GM23338 (cell line): ENCODE data around the gene ULK2. TPM values are rescaled to one million over a fixed set of nuclear protein-coding genes. Genes with fewer than 3 reads are reported as not detected.

Experiments
- ATAC-seq: fragments of 200-7000 bp; cut with Tn5 transposase; 3 replicates; pipeline ENCODE4 v1.9.1; 2020
- DNase-seq: peaks from one replicate; pipeline ENCODE4 v3.0.0-alpha.2; 2015; ENCODE audit warnings: low spot score
- H2AFZ ChIP-seq: fragments of 200-600 bp; sonication (generic); 2 replicates; pipeline ENCODE4 v1.8.0; 2016; ENCODE audit warnings: antibody characterized with exemption, mild to moderate bottlenecking, moderate library complexity
- H3F3A ChIP-seq: fragments of 200-600 bp; sonication (generic); replicated peaks from 2 replicates; pipeline ENCODE4 v1.8.0; 2017; ENCODE audit warnings: antibody characterized with exemption, mixed run types, low read depth
- H3K27ac ChIP-seq: fragments of 200-600 bp; sonication (generic); 2 replicates; pipeline ENCODE4 v1.6.1; 2016; ENCODE audit warnings: low read depth
- H3K27me3 ChIP-seq: fragments of 200-600 bp; sonication (generic); 2 replicates; pipeline ENCODE4 v1.8.0; 2016; ENCODE audit warnings: mild to moderate bottlenecking, mixed run types, moderate library complexity; ENCODE audit not compliant: insufficient read depth
- H3K36me3 ChIP-seq: fragments of 200-600 bp; sonication (generic); 2 replicates; pipeline ENCODE4 v1.8.0; 2016; ENCODE audit warnings: mild to moderate bottlenecking; ENCODE audit not compliant: insufficient read depth
- H3K4me1 ChIP-seq: fragments of 200-600 bp; sonication (generic); 2 replicates; pipeline ENCODE4 v1.8.0; 2016; ENCODE audit warnings: mild to moderate bottlenecking, moderate library complexity; ENCODE audit not compliant: insufficient read depth
- H3K4me2 ChIP-seq: fragments of 200-600 bp; sonication (generic); 2 replicates; pipeline ENCODE4 v1.7.1; 2017; ENCODE audit warnings: mixed run types
- H3K4me3 ChIP-seq: fragments of 200-600 bp; sonication (generic); 2 replicates; pipeline ENCODE4 v1.6.1; 2016; ENCODE audit warnings: mixed run types
- H3K79me2 ChIP-seq: fragments of 200-600 bp; sonication (generic); replicated peaks from 2 replicates; pipeline ENCODE4 v1.8.0; 2017; ENCODE audit warnings: mild to moderate bottlenecking; ENCODE audit not compliant: insufficient read depth
- H3K9me2 ChIP-seq: fragments of 200-600 bp; sonication (generic); 2 replicates; pipeline ENCODE4 v1.8.0; 2017; ENCODE audit not compliant: insufficient read depth
- H4K20me1 ChIP-seq: fragments of 200-600 bp; sonication (generic); replicated peaks from 2 replicates; pipeline ENCODE4 v1.8.0; 2017; ENCODE audit warnings: mild to moderate bottlenecking; ENCODE audit not compliant: insufficient read depth
- H3K27ac Mint-ChIP-seq: 2 replicates; pipeline ENCODE4 v1.8.0; 2020; ENCODE audit warnings: inconsistent platforms, mild to moderate bottlenecking, moderate library complexity, mixed read lengths
- H3K27me3 Mint-ChIP-seq: 3 replicates; pipeline ENCODE4 v1.8.0; 2022; ENCODE audit warnings: low read depth, mild to moderate bottlenecking, moderate library complexity, mixed read lengths, inconsistent platforms; ENCODE audit not compliant: insufficient read depth, poor library complexity
- H3K36me3 Mint-ChIP-seq: 3 replicates; pipeline ENCODE4 v1.8.0; 2021; ENCODE audit warnings: low read depth, mild to moderate bottlenecking, inconsistent platforms, moderate library complexity, mixed read lengths
- H3K4me1 Mint-ChIP-seq: 3 replicates; pipeline ENCODE4 v1.8.0; 2020; ENCODE audit warnings: mild to moderate bottlenecking, inconsistent platforms, mixed read lengths
- H3K4me3 Mint-ChIP-seq: 3 replicates; pipeline ENCODE4 v1.8.0; 2021; ENCODE audit warnings: moderate library complexity, mild to moderate bottlenecking, inconsistent platforms, mixed read lengths
- H3K9me3 Mint-ChIP-seq: 3 replicates; pipeline ENCODE4 v1.8.0; 2020; ENCODE audit warnings: moderate library complexity, mild to moderate bottlenecking, inconsistent platforms, mixed read lengths
- CREB1 ChIP-seq: fragments of 250-450 bp; sonication (Bioruptor Pico); IDR thresholded peaks from 2 replicates; pipeline ENCODE4 v1.5.0; 2020; ENCODE audit warnings: low read depth, mild to moderate bottlenecking, moderate library complexity
- EZH2 ChIP-seq: fragments of 200-600 bp; sonication (generic); IDR thresholded peaks from one replicate; pipeline ENCODE4 v1.8.0; 2017; ENCODE audit warnings: antibody characterized with exemption, mild to moderate bottlenecking, low read depth; ENCODE audit not compliant: unreplicated experiment
- EZH2phosphoT487 ChIP-seq: fragments of 200-600 bp; sonication (generic); IDR thresholded peaks from one replicate; pipeline ENCODE4 v1.8.1; 2018; ENCODE audit warnings: antibody characterized with exemption; ENCODE audit not compliant: unreplicated experiment
- JUNB ChIP-seq: IDR thresholded peaks from one replicate; pipeline ENCODE4 v1.6.1; 2016; ENCODE audit warnings: antibody characterized with exemption; ENCODE audit not compliant: unreplicated experiment
- NANOG ChIP-seq: IDR thresholded peaks from 2 replicates; pipeline ENCODE4 v1.6.1; 2016; ENCODE audit warnings: antibody characterized with exemption, borderline replicate concordance
- POLR2AphosphoS5 ChIP-seq: IDR thresholded peaks from 2 replicates; pipeline ENCODE4 v1.6.1; 2016; ENCODE audit warnings: antibody characterized with exemption, low read depth
- STAT1 ChIP-seq: IDR thresholded peaks from one replicate; pipeline ENCODE4 v1.6.1; 2016; ENCODE audit warnings: antibody characterized with exemption; ENCODE audit not compliant: unreplicated experiment
- ZNF114 ChIP-seq: fragments of 250-450 bp; sonication (Bioruptor Pico); IDR thresholded peaks from 2 replicates; pipeline ENCODE4 v1.5.0; 2020; ENCODE audit warnings: mild to moderate bottlenecking, moderate library complexity
- ZNF331 ChIP-seq: fragments of 250-450 bp; sonication (Bioruptor Pico); IDR thresholded peaks from 2 replicates; pipeline ENCODE4 v1.5.0; 2020; ENCODE audit warnings: low read depth, mild to moderate bottlenecking, moderate library complexity
- polyA plus RNA-seq: library from polyadenylated mRNA; unstranded; fragments of >200 nt; fragmentation: Nextera tagmentation; extraction: Ambion mirVana; gene quantifications from 2 replicates; pipeline ENCODE4 v1.2.1, GENCODE V29; 2016
- total RNA-seq: library from RNA; depleted of rRNA; stranded (reverse); fragments of >200 nt; shearing (Covaris generic); gene quantifications from 2 replicates; pipeline ENCODE4 v1.2.3, GENCODE V29; 2014
- TF ChIP-seq, protein P1 (sequence below): fragments of 250-450 bp; sonication (Bioruptor Pico); IDR thresholded peaks from 2 replicates; pipeline ENCODE4 v1.5.0; 2020; ENCODE audit warnings: mild to moderate bottlenecking, moderate library complexity
- TF ChIP-seq, protein P2 (sequence below): IDR thresholded peaks from 2 replicates; pipeline ENCODE4 v1.6.1; 2016; ENCODE audit warnings: antibody characterized with exemption
- TF ChIP-seq, protein P3 (sequence below): IDR thresholded peaks from one replicate; pipeline ENCODE4 v1.6.1; 2018; ENCODE audit warnings: antibody characterized with exemption; ENCODE audit not compliant: unreplicated experiment
- TF ChIP-seq, protein P4 (sequence below), 2 experiments: fragments of 200-600 bp in 1 of 2; sonication (generic) in 1 of 2; conservative IDR thresholded peaks; 2 replicates each; pipeline versions ENCODE4 v1.5.1 to v1.6.1; 2016 to 2017; ENCODE audit warnings: antibody characterized with exemption in 2 of 2, low read depth in 2 of 2, mild to moderate bottlenecking in 2 of 2, moderate library complexity in 1 of 2

ULK2 gene
- total and polyA plus RNA-seq, 2 experiments from 2014 or later, result 1.6 to 3.0 TPM

DNA sequence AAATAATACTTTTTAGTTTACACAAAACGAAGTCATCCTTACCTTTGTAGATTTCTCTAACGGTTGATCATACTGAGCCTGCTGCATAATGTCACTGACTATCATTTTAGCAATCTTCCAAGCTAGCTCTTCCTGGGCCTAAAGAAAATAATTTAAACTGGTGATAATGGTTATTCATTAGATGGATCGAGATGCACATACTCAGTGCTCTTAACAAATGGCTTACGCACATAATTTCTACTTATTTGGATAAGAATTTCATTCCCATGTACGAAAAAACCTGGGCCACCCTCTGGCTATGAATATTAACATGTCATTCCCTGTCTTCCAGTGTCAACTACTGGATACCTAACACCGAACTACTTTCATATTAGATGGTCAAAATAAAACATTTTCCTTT, 41.4 kb upstream of the ULK2 start:
- no peaks in the 10 kb centered on the region for H3K9me2 ChIP-seq
- H3K27me3 Mint-ChIP-seq, result peaks cover 8% of the 10 kb centered on the region
- no peak overlapping the region for H3K27ac ChIP-seq
- H3K4me3 ChIP-seq, result no peak overlapping the region
- 0 out of 2 replicates have a peak, but pooled peaks cover 2% of the 10 kb centered on the region for H3K79me2 ChIP-seq
- H3F3A ChIP-seq, result no peaks in the 10 kb centered on the region
- H3K4me2 ChIP-seq, result no peak overlapping the region
- H3K4me1 Mint-ChIP-seq, result peaks cover 10% of the 10 kb centered on the region
- peaks cover 36% of the 10 kb centered on the region for H3K36me3 ChIP-seq
- TF ChIP-seq, protein P1, sequence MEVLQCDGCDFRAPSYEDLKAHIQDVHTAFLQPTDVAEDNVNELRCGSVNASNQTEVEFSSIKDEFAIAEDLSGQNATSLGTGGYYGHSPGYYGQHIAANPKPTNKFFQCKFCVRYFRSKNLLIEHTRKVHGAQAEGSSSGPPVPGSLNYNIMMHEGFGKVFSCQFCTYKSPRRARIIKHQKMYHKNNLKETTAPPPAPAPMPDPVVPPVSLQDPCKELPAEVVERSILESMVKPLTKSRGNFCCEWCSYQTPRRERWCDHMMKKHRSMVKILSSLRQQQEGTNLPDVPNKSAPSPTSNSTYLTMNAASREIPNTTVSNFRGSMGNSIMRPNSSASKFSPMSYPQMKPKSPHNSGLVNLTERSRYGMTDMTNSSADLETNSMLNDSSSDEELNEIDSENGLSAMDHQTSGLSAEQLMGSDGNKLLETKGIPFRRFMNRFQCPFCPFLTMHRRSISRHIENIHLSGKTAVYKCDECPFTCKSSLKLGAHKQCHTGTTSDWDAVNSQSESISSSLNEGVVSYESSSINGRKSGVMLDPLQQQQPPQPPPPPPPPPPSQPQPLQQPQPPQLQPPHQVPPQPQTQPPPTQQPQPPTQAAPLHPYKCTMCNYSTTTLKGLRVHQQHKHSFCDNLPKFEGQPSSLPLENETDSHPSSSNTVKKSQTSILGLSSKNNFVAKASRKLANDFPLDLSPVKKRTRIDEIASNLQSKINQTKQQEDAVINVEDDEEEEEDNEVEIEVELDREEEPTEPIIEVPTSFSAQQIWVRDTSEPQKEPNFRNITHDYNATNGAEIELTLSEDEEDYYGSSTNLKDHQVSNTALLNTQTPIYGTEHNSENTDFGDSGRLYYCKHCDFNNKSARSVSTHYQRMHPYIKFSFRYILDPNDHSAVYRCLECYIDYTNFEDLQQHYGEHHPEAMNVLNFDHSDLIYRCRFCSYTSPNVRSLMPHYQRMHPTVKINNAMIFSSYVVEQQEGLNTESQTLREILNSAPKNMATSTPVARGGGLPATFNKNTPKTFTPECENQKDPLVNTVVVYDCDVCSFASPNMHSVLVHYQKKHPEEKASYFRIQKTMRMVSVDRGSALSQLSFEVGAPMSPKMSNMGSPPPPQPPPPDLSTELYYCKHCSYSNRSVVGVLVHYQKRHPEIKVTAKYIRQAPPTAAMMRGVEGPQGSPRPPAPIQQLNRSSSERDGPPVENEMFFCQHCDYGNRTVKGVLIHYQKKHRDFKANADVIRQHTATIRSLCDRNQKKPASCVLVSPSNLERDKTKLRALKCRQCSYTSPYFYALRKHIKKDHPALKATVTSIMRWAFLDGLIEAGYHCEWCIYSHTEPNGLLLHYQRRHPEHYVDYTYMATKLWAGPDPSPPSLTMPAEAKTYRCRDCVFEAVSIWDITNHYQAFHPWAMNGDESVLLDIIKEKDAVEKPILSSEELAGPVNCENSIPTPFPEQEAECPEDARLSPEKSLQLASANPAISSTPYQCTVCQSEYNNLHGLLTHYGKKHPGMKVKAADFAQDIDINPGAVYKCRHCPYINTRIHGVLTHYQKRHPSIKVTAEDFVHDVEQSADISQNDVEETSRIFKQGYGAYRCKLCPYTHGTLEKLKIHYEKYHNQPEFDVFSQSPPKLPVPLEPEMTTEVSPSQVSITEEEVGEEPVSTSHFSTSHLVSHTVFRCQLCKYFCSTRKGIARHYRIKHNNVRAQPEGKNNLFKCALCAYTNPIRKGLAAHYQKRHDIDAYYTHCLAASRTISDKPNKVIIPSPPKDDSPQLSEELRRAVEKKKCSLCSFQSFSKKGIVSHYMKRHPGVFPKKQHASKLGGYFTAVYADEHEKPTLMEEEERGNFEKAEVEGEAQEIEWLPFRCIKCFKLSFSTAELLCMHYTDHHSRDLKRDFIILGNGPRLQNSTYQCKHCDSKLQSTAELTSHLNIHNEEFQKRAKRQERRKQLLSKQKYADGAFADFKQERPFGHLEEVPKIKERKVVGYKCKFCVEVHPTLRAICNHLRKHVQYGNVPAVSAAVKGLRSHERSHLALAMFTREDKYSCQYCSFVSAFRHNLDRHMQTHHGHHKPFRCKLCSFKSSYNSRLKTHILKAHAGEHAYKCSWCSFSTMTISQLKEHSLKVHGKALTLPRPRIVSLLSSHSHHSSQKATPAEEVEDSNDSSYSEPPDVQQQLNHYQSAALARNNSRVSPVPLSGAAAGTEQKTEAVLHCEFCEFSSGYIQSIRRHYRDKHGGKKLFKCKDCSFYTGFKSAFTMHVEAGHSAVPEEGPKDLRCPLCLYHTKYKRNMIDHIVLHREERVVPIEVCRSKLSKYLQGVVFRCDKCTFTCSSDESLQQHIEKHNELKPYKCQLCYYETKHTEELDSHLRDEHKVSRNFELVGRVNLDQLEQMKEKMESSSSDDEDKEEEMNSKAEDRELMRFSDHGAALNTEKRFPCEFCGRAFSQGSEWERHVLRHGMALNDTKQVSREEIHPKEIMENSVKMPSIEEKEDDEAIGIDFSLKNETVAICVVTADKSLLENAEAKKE, result no peak
- TF ChIP-seq ZNF114 (CRISPR knock-in tag) (no peak), ZNF331 (no peak), STAT1 (no peak), JUNB (no peak), NANOG (no peak), CREB1 (CRISPR knock-in tag) (no peak), EZH2phosphoT487 (no peak), POLR2AphosphoS5 (no peak), EZH2 (no peak)
- TF ChIP-seq, protein P2, sequence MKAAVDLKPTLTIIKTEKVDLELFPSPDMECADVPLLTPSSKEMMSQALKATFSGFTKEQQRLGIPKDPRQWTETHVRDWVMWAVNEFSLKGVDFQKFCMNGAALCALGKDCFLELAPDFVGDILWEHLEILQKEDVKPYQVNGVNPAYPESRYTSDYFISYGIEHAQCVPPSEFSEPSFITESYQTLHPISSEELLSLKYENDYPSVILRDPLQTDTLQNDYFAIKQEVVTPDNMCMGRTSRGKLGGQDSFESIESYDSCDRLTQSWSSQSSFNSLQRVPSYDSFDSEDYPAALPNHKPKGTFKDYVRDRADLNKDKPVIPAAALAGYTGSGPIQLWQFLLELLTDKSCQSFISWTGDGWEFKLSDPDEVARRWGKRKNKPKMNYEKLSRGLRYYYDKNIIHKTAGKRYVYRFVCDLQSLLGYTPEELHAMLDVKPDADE, result no peak
- TF ChIP-seq, protein P3, sequence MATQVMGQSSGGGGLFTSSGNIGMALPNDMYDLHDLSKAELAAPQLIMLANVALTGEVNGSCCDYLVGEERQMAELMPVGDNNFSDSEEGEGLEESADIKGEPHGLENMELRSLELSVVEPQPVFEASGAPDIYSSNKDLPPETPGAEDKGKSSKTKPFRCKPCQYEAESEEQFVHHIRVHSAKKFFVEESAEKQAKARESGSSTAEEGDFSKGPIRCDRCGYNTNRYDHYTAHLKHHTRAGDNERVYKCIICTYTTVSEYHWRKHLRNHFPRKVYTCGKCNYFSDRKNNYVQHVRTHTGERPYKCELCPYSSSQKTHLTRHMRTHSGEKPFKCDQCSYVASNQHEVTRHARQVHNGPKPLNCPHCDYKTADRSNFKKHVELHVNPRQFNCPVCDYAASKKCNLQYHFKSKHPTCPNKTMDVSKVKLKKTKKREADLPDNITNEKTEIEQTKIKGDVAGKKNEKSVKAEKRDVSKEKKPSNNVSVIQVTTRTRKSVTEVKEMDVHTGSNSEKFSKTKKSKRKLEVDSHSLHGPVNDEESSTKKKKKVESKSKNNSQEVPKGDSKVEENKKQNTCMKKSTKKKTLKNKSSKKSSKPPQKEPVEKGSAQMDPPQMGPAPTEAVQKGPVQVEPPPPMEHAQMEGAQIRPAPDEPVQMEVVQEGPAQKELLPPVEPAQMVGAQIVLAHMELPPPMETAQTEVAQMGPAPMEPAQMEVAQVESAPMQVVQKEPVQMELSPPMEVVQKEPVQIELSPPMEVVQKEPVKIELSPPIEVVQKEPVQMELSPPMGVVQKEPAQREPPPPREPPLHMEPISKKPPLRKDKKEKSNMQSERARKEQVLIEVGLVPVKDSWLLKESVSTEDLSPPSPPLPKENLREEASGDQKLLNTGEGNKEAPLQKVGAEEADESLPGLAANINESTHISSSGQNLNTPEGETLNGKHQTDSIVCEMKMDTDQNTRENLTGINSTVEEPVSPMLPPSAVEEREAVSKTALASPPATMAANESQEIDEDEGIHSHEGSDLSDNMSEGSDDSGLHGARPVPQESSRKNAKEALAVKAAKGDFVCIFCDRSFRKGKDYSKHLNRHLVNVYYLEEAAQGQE, result no peak
- TF ChIP-seq, protein P4, sequence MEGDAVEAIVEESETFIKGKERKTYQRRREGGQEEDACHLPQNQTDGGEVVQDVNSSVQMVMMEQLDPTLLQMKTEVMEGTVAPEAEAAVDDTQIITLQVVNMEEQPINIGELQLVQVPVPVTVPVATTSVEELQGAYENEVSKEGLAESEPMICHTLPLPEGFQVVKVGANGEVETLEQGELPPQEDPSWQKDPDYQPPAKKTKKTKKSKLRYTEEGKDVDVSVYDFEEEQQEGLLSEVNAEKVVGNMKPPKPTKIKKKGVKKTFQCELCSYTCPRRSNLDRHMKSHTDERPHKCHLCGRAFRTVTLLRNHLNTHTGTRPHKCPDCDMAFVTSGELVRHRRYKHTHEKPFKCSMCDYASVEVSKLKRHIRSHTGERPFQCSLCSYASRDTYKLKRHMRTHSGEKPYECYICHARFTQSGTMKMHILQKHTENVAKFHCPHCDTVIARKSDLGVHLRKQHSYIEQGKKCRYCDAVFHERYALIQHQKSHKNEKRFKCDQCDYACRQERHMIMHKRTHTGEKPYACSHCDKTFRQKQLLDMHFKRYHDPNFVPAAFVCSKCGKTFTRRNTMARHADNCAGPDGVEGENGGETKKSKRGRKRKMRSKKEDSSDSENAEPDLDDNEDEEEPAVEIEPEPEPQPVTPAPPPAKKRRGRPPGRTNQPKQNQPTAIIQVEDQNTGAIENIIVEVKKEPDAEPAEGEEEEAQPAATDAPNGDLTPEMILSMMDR (conservative IDR thresholded peaks at IDR 0.05; ENCODE audit: low read depth in 2 of 2), result no peak
- peaks cover 6% of the 10 kb centered on the region for H3K4me1 ChIP-seq
- H4K20me1 ChIP-seq, result peaks cover 4% of the 10 kb centered on the region; the same call in 1 of the 2 replicates
- H3K4me3 Mint-ChIP-seq, result no peak overlapping the region
- H3K27ac Mint-ChIP-seq, result no peak overlapping the region
- no peak for DNase-seq
- H3K27me3 ChIP-seq, result no peaks in the 10 kb centered on the region
- peaks cover 55% of the 10 kb centered on the region for H3K36me3 Mint-ChIP-seq
- no peak overlapping the region for H2AFZ ChIP-seq
- H3K9me3 Mint-ChIP-seq, result no peaks in the 10 kb centered on the region
- ATAC-seq, result no peak
